Prostate gland (tissue), 2 donors: ENCODE results near the gene RPUSD1. TPM values are rescaled to one million over a fixed set of nuclear protein-coding genes. Genes with fewer than 3 reads are reported as not detected.
"Not testable (repeated sequence)": the region's sequence is repeated elsewhere in the genome, so short reads cannot be mapped to it uniquely, and the experiment has no call there.

Source experiments
- DNase-seq: peaks from one replicate; pipeline ENCODE4 v3.0.0-alpha.2; 2019; ENCODE audit warnings: low spot score
- H3K27ac ChIP-seq, 2 donors: fragments of 200-600 bp; sonication (generic); 2 replicates each; pipeline ENCODE4 v1.5.1; 2017 to 2019
- H3K27me3 ChIP-seq: fragments of 200-600 bp; sonication (generic); replicated peaks from 2 replicates; pipeline ENCODE4 v1.5.1; 2019; ENCODE audit not compliant: insufficient read depth
- H3K36me3 ChIP-seq, 2 donors: fragments of 200-600 bp; sonication (generic); 1 replicate in 1 of 2; 2 replicates in 1 of 2; pipeline versions ENCODE4 v1.5.1 to v1.8.1; 2017 to 2019
- H3K4me1 ChIP-seq: fragments of 200-600 bp; sonication (generic); replicated peaks from 2 replicates; pipeline ENCODE4 v1.5.1; 2019
- H3K4me3 ChIP-seq, 2 donors: fragments of 200-600 bp; sonication (generic); 2 replicates each; pipeline ENCODE4 v1.5.1; 2017 to 2019
- H3K9me3 ChIP-seq: fragments of 200-600 bp; sonication (generic); 2 replicates; pipeline ENCODE4 v1.5.1; 2017
- POLR2A ChIP-seq: fragments of 450-650 bp; IDR thresholded peaks from one replicate; pipeline ENCODE4 v1.6.1; 2016; ENCODE audit warnings: antibody characterized with exemption, mild to moderate bottlenecking
- POLR2AphosphoS5 ChIP-seq: sonication (generic); formaldehyde crosslinking; IDR thresholded peaks from one replicate; pipeline ENCODE4 v1.6.1; 2017; ENCODE audit warnings: antibody characterized with exemption
- WGBS: methylation state at CpG from one replicate; pipeline ENCODE4 v1.1.5; 2018; 5-methylcytosine and 5-hydroxymethylcytosine counted together
- intact Hi-C: fragments of 100-400 bp; cut with DNase I; formaldehyde crosslinking; loops from one replicate; pipeline ENCODE4 v1.14.2; 2022
- total RNA-seq, 2 donors: library from RNA; depleted of rRNA; stranded (reverse); fragments of >200 nt; gene quantifications; one replicate each; pipeline ENCODE4 v1.1.0, GENCODE V29; 2016
- TF ChIP-seq, protein P1 (sequence below), 4 experiments: fragments of 200-600 bp in 2 of 4; fragments of 450-650 bp in 2 of 4; sonication (generic) in 2 of 4; IDR thresholded peaks; 1 replicate in 3 of 4; 2 replicates in 1 of 4; pipeline ENCODE4 v1.5.1; 2016 to 2019; ENCODE audit warnings: antibody characterized with exemption in 4 of 4, mild to moderate bottlenecking in 2 of 4, moderate library complexity in 2 of 4

RPUSD1 gene
- total RNA-seq, 2 donors from 2014 or later = 22.0 to 32.4 TPM

DNA sequence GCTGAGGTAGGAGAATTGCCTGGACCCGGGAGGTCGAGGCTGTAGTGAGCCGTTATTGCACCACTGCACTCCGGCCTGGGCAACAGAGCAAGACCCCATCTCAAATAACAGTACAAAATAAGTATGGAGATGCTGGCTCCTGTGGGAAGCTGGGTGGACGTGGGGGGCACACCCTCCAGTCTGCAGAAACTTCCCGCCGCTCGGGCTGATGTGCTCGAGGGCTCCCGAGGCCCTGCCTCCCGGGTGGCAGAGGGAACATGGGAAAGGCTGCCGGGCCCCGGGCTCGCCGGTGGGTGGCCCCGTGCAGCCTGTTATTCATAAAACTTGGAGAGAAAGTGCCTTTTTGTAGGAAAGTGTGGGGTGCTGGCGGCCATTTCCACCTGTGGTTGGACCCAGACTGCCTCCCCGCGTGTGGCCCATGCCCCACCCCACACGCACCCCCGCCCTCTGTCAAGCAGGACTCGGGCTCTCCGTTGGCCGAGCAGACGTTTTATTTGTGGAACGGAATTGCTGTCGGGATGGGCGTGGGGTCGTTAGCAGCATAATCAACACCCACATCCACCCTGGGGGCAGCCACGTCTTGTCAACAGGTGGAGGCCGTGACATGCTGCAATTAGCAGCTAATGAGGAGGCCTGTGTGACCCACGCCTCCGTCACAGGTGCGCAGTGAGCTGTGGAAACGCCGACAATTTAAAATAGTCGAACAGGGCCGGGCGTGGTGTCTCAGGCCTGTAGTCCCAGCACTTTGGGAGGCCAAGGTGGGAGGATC, 40.0 kb downstream of the RPUSD1 start:
- intact Hi-C loops = no loop called here
- no peaks in the 10 kb centered on the region for H3K4me1 ChIP-seq
- no peak overlapping the region for H3K4me3 ChIP-seq
- no peak overlapping the region for H3K27ac ChIP-seq
- DNase-seq = no peak
- H3K36me3 ChIP-seq = no peaks in the 10 kb centered on the region
- H3K9me3 ChIP-seq = no peaks in the 10 kb centered on the region
- no peaks in the 10 kb centered on the region for H3K27me3 ChIP-seq
- TF ChIP-seq, protein P1, sequence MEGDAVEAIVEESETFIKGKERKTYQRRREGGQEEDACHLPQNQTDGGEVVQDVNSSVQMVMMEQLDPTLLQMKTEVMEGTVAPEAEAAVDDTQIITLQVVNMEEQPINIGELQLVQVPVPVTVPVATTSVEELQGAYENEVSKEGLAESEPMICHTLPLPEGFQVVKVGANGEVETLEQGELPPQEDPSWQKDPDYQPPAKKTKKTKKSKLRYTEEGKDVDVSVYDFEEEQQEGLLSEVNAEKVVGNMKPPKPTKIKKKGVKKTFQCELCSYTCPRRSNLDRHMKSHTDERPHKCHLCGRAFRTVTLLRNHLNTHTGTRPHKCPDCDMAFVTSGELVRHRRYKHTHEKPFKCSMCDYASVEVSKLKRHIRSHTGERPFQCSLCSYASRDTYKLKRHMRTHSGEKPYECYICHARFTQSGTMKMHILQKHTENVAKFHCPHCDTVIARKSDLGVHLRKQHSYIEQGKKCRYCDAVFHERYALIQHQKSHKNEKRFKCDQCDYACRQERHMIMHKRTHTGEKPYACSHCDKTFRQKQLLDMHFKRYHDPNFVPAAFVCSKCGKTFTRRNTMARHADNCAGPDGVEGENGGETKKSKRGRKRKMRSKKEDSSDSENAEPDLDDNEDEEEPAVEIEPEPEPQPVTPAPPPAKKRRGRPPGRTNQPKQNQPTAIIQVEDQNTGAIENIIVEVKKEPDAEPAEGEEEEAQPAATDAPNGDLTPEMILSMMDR (IDR thresholded peaks at IDR 0.05) = no peak
- no peak for TF ChIP-seq POLR2A
- TF ChIP-seq POLR2AphosphoS5 = no peak
- WGBS = 75% methylated on average over 39 of the region's 39 CpGs

GRCh38 chr16:746637-747036, 41.5 kb downstream of the RPUSD1 start:
- no peaks in the 10 kb centered on the region for H3K9me3 ChIP-seq
- DNase-seq = no peak
- WGBS = 83% methylated on average over 12 of the region's 13 CpGs
- no peaks in the 10 kb centered on the region for H3K4me1 ChIP-seq
- no peak overlapping the region for H3K4me3 ChIP-seq
- no peaks in the 10 kb centered on the region for H3K27me3 ChIP-seq
- intact Hi-C loops = no loop called here
- H3K27ac ChIP-seq = no peak overlapping the region
- no peaks in the 10 kb centered on the region for H3K36me3 ChIP-seq
- TF ChIP-seq, protein P1 (IDR thresholded peaks at IDR 0.05) = no peak
- TF ChIP-seq POLR2A (no peak), POLR2AphosphoS5 (no peak)

- intact Hi-C loops = no loop called here
- no peak overlapping the region for H3K27ac ChIP-seq
- TF ChIP-seq, protein P1 (IDR thresholded peaks at IDR 0.05) = peak in 1 of 4 experiments; percentile 34
- TF ChIP-seq POLR2AphosphoS5 (no peak), POLR2A (no peak)
- no peaks in the 10 kb centered on the region for H3K4me1 ChIP-seq
- 9% methylated on average over 14 of the region's 14 CpGs for WGBS
- H3K27me3 ChIP-seq = no peaks in the 10 kb centered on the region
- DNase-seq = no peak
- H3K9me3 ChIP-seq = no peaks in the 10 kb centered on the region
- no peaks in the 10 kb centered on the region for H3K36me3 ChIP-seq
- H3K4me3 ChIP-seq = no peak overlapping the region
Observed at GRCh38 chr16:745739-746138, 42.4 kb downstream of the RPUSD1 start.

DNA sequence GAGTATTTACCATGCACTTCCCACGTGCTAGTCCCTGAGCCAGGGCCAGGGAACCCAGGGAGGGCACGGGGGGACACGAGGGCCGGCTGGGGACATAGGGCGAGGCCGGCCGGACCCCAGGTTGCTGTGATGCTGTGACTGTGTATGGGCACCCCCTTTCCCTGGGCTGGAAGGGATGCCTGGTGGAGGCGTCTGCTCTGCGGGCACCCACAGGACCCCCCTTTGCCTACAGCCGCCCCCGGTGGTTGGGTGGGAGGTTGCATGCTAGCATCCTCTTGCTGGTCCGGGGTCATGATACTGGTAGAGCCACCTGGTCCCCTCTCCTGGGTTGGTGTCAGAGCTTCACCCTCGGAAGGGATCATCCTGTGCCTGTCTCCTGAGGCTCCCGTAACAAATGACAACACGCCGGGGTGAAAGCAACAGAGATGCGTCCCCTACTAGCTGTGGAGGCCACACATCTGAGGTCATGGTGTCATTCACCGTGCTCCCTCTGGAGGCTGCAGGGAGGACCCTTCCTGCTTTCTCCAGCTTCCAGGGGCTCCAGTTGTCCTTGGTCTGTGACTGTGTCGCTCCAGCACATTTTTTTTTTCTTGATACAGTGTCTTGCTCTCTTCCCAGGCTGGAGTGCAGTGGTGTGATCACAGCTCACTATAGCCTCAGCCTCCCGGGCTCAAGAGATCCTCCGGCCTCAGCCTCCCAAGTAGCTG, 44.2 kb downstream of the RPUSD1 start:
- TF ChIP-seq, protein P1 (IDR thresholded peaks at IDR 0.05) = no peak
- TF ChIP-seq POLR2AphosphoS5 (no peak), POLR2A (no peak)

DNA sequence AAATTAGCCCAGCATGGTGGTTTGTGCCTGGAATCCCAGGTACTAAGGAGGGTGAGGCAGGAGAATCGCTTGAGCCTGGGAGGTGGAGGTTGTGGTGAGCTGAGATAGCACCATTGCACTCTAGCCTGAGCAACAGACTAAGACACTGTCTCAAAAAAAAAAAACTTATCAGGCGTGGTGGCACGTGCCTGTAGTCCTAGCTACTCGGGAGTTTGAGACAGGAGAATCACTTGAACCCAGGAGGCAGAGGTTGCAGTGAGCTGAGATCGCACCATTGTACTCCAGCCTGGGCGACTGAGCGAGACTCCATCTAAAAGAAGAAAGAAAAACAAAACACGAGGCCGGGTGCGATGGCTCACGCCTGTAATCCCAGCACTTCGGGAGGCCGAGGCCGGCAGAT, 45.3 kb downstream of the RPUSD1 start:
- H3K4me1 ChIP-seq, H3K4me3 ChIP-seq, H3K27ac ChIP-seq, H3K36me3 ChIP-seq, intact Hi-C loops, H3K27me3 ChIP-seq, DNase-seq, H3K9me3 ChIP-seq: not testable (repeated sequence)
- WGBS = 84% methylated on average over 14 of the region's 14 CpGs

More for the DNA sequence above, 44.2 kb downstream of the RPUSD1 start:
- intact Hi-C loops = no loop called here
- Histone ChIP-seq H3K4me1 (no peaks in the 10 kb centered on the region), H3K36me3 (no peaks in the 10 kb centered on the region), H3K27me3 (no peaks in the 10 kb centered on the region), H3K9me3 (no peaks in the 10 kb centered on the region), H3K4me3 (no peak overlapping the region), H3K27ac (no peak overlapping the region)
- 83% methylated on average over 18 of the region's 21 CpGs for WGBS
- no peak for DNase-seq
